ENCODE results near the gene PATJ. TPM values are rescaled to one million over a fixed set of nuclear protein-coding genes. Genes with fewer than 3 reads are reported as not detected.
A peak's percentile ranks its signal among the peaks of the same experiment; 100 is the strongest.

PATJ gene
- total and polyA plus RNA-seq, 2 experiments from 2014 or later, result 10.8 to 18.7 TPM

GRCh38 chr1:62185677-62186076, 443.4 kb downstream of the PATJ start:
- peaks cover 4% of the 10 kb centered on the region for H3K4me1 ChIP-seq (ENCODE audit: low read depth)
- no peaks in the 10 kb centered on the region for H3K9me3 ChIP-seq (ENCODE audit: low read depth)
- no peaks in the 10 kb centered on the region for H3K27me3 ChIP-seq
- no peak for DNase-seq (ENCODE audit: low read depth in 1 of 2, low spot score in 1 of 2)
- no peak overlapping the region for H3K27ac ChIP-seq
- no peaks in the 10 kb centered on the region for H3K36me3 ChIP-seq
- no peak for TF ChIP-seq CTCF (IDR thresholded peaks at IDR 0.05; ENCODE audit: low read depth, low read length)
- no peak overlapping the region for H3K4me3 ChIP-seq

GRCh38 chr1:62187548-62187947, 445.3 kb downstream of the PATJ start:
- H3K4me1 ChIP-seq (ENCODE audit: low read depth), result no peaks in the 10 kb centered on the region
- H3K27ac ChIP-seq, result no peak overlapping the region
- no peaks in the 10 kb centered on the region for H3K36me3 ChIP-seq
- no peak overlapping the region for H3K4me3 ChIP-seq
- DNase-seq (ENCODE audit: low read depth in 1 of 2, low spot score in 1 of 2), result no peak
- no peaks in the 10 kb centered on the region for H3K9me3 ChIP-seq (ENCODE audit: low read depth)
- no peaks in the 10 kb centered on the region for H3K27me3 ChIP-seq
- TF ChIP-seq CTCF (IDR thresholded peaks at IDR 0.05; ENCODE audit: low read depth, low read length), result no peak

- no peak overlapping the region for H3K4me3 ChIP-seq
- H3K27ac ChIP-seq, result no peak overlapping the region
- no peaks in the 10 kb centered on the region for H3K27me3 ChIP-seq
- no peaks in the 10 kb centered on the region for H3K4me1 ChIP-seq (ENCODE audit: low read depth)
- H3K9me3 ChIP-seq (ENCODE audit: low read depth), result no peaks in the 10 kb centered on the region
- no peaks in the 10 kb centered on the region for H3K36me3 ChIP-seq
- DNase-seq (ENCODE audit: low read depth in 1 of 2, low spot score in 1 of 2), result no peak
- no peak for TF ChIP-seq CTCF (IDR thresholded peaks at IDR 0.05; ENCODE audit: low read depth, low read length)
These were observed 445.8 kb downstream of the PATJ start for GRCh38 chr1:62188111-62188510.

GRCh38 chr1:62194651-62195544, 452.6 kb downstream of the PATJ start, which contains the start of gene L1TD1:
TSS of gene L1TD1 (plus strand) at chr1:62194849. CDS start at chr1:62206629, 11,780 bp downstream.
- TF ChIP-seq CTCF (IDR thresholded peaks at IDR 0.05; ENCODE audit: low read depth, low read length), result no peak
- H3K9me3 ChIP-seq (ENCODE audit: low read depth), result no peaks in the 10 kb centered on the region
- peak; percentile 13 to 23 for DNase-seq (ENCODE audit: low read depth in 1 of 2, low spot score in 1 of 2)
- H3K36me3 ChIP-seq, result no peaks in the 10 kb centered on the region
- H3K4me1 ChIP-seq (ENCODE audit: low read depth), result peaks cover 7% of the 10 kb centered on the region
- H3K4me3 ChIP-seq, result peak within 1 kb of the TSS; percentile 7
- H3K27ac ChIP-seq, result no peak within 1 kb of the TSS
- H3K27me3 ChIP-seq, result peaks cover 25% of the 10 kb centered on the region

GRCh38 chr1:62196086-62196690, 453.9 kb downstream of the PATJ start:
- no peaks in the 10 kb centered on the region for H3K9me3 ChIP-seq (ENCODE audit: low read depth)
- no peak for DNase-seq (ENCODE audit: low read depth in 1 of 2, low spot score in 1 of 2)
- peak overlapping the region; percentile 1 for H3K4me3 ChIP-seq
- H3K4me1 ChIP-seq (ENCODE audit: low read depth), result peaks cover 7% of the 10 kb centered on the region
- TF ChIP-seq CTCF (IDR thresholded peaks at IDR 0.05; ENCODE audit: low read depth, low read length), result no peak
- H3K27me3 ChIP-seq, result peaks cover 25% of the 10 kb centered on the region
- no peaks in the 10 kb centered on the region for H3K36me3 ChIP-seq
- no peak overlapping the region for H3K27ac ChIP-seq
